GM12878 (cell line): Measurements from ENCODE around the gene STK11.

Experiments used
- DPF2 ChIP-seq: fragments of 450-650 bp; IDR thresholded peaks from 2 replicates; pipeline ENCODE4 v1.6.1; 2017; ENCODE audit warnings: mild to moderate bottlenecking
- NFIC ChIP-seq: IDR thresholded peaks from 2 replicates; pipeline ENCODE4 v1.6.1; 2012; ENCODE audit warnings: low read depth, mild to moderate bottlenecking, inconsistent platforms, low read length, moderate library complexity
- PBX3 ChIP-seq: IDR thresholded peaks from 2 replicates; pipeline ENCODE4 v1.6.1; 2011; ENCODE audit warnings: mild to moderate bottlenecking, low read depth, low read length, moderate library complexity; ENCODE audit not compliant: insufficient replicate concordance
- POLR2AphosphoS5 ChIP-seq: IDR thresholded peaks from 2 replicates; pipeline ENCODE4 v1.6.1; 2011; ENCODE audit warnings: mild to moderate bottlenecking, low read length, inconsistent platforms
- RAD21 ChIP-seq: IDR thresholded peaks from 2 replicates; pipeline ENCODE4 v1.6.1; 2011; ENCODE audit warnings: mild to moderate bottlenecking, low read depth, low read length, moderate library complexity; ENCODE audit not compliant: insufficient read depth
- SMARCA5 ChIP-seq: fragments of 450-650 bp; IDR thresholded peaks from 2 replicates; pipeline ENCODE4 v1.6.1; 2017; ENCODE audit warnings: mild to moderate bottlenecking
- TAF1 ChIP-seq: IDR thresholded peaks from 2 replicates; pipeline ENCODE4 v1.6.1; 2011; ENCODE audit warnings: mild to moderate bottlenecking, low read depth, low read length, borderline replicate concordance
- USF2 ChIP-seq: IDR thresholded peaks from 2 replicates; pipeline ENCODE4 v1.6.1; 2011; ENCODE audit warnings: low read depth, low read length, improper control_type of control experiment, borderline replicate concordance
- ZNF24 ChIP-seq: fragments of 450-650 bp; IDR thresholded peaks from 2 replicates; pipeline ENCODE4 v1.6.1; 2017; ENCODE audit warnings: antibody characterized with exemption, mild to moderate bottlenecking
- TF ChIP-seq, protein P1 (sequence below): IDR thresholded peaks from 2 replicates; pipeline ENCODE4 v1.6.1; 2012; ENCODE audit warnings: low read depth, low read length, improper control_type of control experiment

GRCh38 chr19:1228161-1228957, 22.8 kb downstream of the STK11 start:
- TF ChIP-seq SMARCA5 (no peak), NFIC (no peak), RAD21 (no peak), PBX3 (no peak), POLR2AphosphoS5 (no peak), USF2 (no peak), ZNF24 (no peak), DPF2 (no peak), TAF1 (no peak)
- TF ChIP-seq, protein P1, sequence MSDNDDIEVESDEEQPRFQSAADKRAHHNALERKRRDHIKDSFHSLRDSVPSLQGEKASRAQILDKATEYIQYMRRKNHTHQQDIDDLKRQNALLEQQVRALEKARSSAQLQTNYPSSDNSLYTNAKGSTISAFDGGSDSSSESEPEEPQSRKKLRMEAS, result no peak
